HG02973 (cell line): ENCODE results near the gene PSG6.
"Not testable (repeated sequence)": the region's sequence is repeated elsewhere in the genome, so short reads cannot be mapped to it uniquely, and the experiment has no call there.

Source experiments
- ATAC-seq: cut with Tn5 transposase; IDR thresholded peaks from one replicate; pipeline ENCODE4 v1.9.1; 2021; ENCODE audit warnings: moderate library complexity; ENCODE audit not compliant: unreplicated experiment

Gene PSG6

DNA sequence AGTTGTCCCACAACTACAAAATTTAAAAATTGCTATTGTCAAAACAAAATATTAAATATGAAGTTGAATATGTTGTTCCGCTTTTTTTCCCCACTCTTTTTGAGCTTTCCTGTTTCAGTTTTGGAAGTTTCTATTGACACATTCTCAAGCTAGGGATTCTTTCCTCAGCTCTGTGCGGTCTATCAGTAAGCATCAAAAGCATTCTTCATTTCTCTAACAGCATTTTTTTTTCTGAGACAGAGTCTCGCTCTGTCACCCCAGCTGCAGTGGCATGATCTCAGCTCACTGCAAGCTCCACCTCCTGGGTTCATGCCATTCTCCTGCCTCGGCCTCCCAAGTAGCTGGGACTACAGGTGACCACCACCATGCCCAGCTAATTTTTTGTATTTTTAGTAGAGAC lies 4.8 kb downstream of the PSG6 start:
- ATAC-seq = not testable (repeated sequence)

GRCh38 chr19:42911731-42912130 lies 6.0 kb downstream of the PSG6 start:
- not testable (repeated sequence) for ATAC-seq

DNA sequence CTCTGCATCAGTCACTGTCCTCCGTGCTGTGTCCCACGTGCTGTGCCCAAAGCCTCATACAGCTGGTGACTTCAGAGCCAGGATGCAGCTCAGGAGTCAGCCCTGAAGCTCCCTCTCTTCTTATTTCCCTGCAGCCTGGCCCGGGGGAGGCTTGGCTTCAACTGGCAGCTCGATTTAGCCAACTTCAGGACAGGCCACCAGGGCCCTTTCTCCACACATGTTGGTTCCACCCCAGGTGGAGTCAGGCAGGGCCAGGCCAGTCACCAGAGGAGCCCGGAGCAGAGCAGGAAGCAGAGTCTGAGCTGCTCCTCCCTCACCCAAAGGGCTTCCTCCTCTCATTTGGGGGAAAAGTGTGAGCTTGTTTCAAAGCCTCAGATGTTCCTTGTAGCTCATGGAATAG lies 11.5 kb downstream of the PSG6 start:
- ATAC-seq = not testable (repeated sequence)

DNA sequence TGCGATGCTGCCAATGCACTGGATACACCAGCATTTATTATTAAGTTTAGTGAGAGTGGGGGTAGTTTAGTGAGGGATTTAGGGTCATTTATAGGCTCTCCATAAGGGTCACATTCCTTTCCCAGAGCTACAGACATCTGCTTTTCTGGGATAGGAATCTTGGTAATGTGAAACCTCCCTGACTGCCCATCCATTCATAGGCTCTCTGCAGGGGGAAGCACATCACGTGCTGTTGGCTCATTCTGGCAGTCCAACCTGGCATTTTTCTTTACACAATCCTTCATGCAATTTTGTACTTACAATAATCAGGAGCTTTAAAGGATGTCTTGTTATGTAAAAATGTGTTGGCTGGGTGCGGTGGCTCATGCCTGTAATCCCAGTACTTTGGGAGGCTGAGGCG lies 17.1 kb downstream of the PSG6 start:
- not testable (repeated sequence) for ATAC-seq

GRCh38 chr19:42899674-42900073 lies 18.0 kb downstream of the PSG6 start:
- not testable (repeated sequence) for ATAC-seq

DNA sequence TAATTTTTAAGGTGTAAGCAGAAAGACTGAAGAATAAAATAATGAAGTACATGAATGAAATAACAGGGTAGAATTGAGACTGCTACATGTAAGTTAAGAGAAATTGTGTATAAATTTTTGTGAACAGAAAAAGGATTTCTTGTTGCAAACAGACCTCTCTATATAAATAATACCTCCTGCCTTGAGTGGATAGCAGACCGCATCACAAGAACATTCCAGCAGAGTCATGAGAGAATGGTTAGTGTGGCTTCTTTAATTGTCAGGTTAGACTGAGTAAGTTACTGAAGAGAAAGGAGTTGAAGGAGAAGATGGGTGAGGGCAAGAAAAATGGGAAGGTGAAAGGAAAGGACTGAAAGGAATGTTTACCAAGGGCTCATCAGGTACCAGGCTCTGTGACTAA lies 18.6 kb downstream of the PSG6 start:
- not testable (repeated sequence) for ATAC-seq

DNA sequence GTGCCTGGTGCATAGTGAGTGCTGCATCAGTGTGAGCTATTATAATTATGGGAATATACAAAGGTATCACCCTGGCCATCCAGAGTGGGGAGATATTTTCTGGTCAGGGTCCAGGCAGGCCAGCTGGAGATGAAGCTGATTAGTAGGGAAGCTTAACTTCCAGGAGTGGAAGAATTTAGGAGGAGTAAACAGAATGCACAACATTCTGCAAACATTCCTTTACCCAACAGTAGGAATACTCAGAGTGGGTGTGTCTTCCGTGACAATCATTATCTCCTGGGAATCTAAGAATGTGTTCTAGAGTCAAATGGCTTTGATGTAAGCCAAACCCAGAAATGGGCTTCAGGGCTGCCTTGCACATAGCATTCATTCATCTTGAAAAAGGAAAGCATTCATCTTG lies 19.0 kb downstream of the PSG6 start:
- ATAC-seq = not testable (repeated sequence)

DNA sequence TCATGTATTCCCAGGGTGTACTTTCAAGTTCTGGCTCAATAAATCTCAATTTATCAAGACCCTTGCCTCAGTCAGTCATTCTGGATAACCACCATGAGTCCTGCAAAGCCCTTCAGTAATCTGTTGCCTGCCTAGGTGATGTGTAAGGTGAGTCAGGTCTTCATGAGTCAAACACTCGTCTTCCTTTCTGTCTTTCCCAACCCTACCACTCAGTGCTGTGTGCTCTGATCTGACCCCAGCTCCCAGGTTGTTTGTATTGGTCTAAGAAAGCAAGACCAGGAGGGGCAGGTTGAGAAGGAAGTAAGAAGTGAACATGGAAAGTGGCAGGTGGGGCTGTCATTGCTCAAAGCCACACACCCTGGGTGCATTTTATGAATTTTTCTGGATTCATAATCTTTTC lies 20.0 kb downstream of the PSG6 start:
- not testable (repeated sequence) for ATAC-seq

- not testable (repeated sequence) for ATAC-seq
Measured at GRCh38 chr19:42890446-42890845, 27.2 kb downstream of the PSG6 start.

- not testable (repeated sequence) for ATAC-seq
Measured at GRCh38 chr19:42887876-42888445, 29.7 kb downstream of the PSG6 start.

DNA sequence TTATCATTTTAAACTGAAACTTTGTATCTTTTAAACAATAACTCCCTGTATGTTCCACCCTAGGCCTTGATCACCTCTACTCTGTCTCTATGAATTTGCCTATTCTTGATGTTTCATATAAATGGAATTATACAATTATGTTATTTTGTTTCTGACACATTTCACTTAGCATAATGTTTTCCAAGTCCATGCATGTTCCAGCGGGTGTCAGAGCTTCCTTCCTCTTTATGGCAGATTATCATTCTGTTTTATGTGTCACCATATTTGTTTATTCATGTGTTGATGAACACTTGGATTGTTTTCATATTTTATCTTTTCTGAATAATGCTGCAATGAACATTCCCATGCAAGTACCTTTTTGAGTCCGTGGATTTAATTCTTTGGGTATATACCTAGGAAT lies 35.0 kb downstream of the PSG6 start:
- not testable (repeated sequence) for ATAC-seq

DNA sequence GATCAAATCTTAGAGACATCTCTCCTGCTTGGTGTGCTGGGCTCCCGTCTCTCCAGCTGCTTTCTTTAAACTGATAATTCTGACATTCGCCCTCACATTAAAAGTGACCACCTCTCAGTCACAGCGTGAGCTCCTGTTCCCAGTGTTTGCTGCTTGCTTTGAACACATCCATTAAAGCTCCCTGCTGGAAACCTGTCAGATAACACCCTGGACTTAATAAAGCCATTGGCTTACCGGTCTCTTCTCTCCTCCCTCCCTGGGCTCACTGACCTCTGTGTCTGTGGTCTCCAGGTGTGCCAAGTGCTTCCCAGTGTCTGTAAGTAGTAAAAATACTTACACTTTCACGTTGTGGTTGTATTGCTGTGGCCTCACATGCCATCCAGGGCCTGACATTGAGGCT lies 35.7 kb downstream of the PSG6 start:
- not testable (repeated sequence) for ATAC-seq

GRCh38 chr19:42881279-42881678 lies 36.4 kb downstream of the PSG6 start:
- not testable (repeated sequence) for ATAC-seq

- ATAC-seq = not testable (repeated sequence)
Measured at GRCh38 chr19:42880621-42881020, 37.1 kb downstream of the PSG6 start.

DNA sequence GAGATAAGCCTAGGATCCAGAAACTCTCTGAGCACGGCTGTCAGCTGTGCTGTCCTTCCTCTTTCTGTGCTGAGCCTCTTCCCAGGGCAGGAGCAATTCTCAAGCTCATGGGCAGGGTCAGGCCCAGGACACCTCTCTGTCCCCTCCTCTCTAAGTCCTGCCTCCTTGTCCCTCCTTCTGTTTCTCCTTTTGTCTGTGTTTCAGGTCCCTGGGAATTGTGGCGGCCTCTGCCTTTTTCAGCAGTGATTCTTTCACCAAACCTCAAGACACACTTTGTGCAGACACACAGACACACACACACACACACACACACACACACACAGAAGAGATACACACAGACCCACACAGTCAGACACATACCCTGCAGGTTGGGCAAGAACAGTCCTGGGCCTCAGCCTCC lies 38.1 kb downstream of the PSG6 start, which contains the start of gene PSG1:
PSG1 (minus strand) TSS at position 101 of the 400 bp plus-strand sequence. CDS start 132 bp downstream, outside the sequence.
- no peak for ATAC-seq

GRCh38 chr19:42876596-42876995 lies 41.1 kb downstream of the PSG6 start:
- ATAC-seq = not testable (repeated sequence)

DNA sequence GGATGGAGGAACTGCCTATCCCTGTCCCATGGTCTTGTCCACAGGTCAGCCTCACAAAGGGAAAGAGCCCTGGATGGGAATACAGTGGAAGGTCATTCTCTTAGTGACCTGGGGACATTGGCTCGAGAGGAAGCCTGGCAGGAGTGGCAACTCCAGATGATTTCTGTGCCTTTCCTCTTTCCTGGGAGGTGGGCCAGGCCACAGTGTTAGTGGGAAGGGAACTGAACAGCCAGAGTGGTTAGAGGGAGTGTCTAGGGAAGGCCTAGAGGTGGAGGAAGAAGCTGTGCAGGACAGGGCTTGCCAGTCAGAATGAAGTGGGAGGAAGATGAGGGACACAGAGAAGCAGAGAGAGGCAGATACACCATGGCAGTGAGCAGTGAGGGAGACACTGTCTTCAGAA lies 41.8 kb downstream of the PSG6 start:
- ATAC-seq = not testable (repeated sequence)

GRCh38 chr19:42874901-42875813 lies 42.5 kb downstream of the PSG6 start:
- not testable (repeated sequence) for ATAC-seq

DNA sequence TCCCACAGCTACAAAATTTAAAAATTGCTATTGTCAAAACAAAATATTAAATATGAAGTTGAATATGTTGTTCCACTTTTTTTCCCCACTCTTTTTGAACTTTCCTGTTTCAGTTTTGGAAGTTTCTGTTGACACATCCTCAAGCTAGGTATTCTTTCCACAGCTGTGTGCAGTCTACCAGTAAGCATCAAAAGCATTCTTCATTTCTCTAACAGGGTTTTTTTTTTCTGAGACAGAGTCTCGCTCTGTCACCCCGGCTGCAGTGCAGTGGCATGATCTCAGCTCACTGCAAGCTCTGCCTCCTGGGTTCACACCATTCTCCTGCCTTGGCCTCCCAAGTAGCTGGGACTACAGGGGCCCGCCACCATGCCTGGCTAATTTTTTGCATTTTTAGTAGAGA lies 43.6 kb downstream of the PSG6 start:
- not testable (repeated sequence) for ATAC-seq

- ATAC-seq = no peak
Measured at GRCh38 chr19:42872608-42873007, 45.1 kb downstream of the PSG6 start.

- no peak for ATAC-seq
Measured at GRCh38 chr19:42857544-42857867, 60.2 kb downstream of the PSG6 start.

GRCh38 chr19:42856866-42857543 lies 60.7 kb downstream of the PSG6 start:
- ATAC-seq = not testable (repeated sequence)
